Measurements from ENCODE around the gene REV3L. TPM values are rescaled to one million over a fixed set of nuclear protein-coding genes. Genes with fewer than 3 reads are reported as not detected.
"Not testable (repeated sequence)": the region's sequence is repeated elsewhere in the genome, so short reads cannot be mapped to it uniquely, and the experiment has no call there.

REV3L gene
- total and polyA plus RNA-seq, 8 donors: 29.3 to 68.6 (median 57.4) TPM

DNA sequence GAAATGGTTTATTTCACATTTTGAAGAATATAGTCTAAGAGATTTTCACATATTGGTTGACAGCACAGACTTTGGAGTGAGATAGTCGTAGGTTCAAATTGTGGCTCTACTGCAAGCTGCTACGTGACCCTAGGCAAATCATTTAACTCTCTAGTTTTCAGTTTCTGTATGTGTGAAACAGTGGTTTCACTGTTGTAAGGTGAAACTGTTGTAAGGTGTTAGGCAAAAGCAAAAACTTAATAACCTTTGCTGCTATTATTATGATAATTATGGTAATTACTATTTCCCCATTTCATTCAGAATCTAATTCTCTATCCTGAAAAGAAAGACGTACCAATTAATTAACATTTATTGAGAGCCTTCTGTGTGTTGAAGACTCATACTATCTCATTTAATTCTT lies 144.2 kb downstream of the REV3L start:
- H3K27ac ChIP-seq: no peak overlapping the region
- TF ChIP-seq, protein P1, sequence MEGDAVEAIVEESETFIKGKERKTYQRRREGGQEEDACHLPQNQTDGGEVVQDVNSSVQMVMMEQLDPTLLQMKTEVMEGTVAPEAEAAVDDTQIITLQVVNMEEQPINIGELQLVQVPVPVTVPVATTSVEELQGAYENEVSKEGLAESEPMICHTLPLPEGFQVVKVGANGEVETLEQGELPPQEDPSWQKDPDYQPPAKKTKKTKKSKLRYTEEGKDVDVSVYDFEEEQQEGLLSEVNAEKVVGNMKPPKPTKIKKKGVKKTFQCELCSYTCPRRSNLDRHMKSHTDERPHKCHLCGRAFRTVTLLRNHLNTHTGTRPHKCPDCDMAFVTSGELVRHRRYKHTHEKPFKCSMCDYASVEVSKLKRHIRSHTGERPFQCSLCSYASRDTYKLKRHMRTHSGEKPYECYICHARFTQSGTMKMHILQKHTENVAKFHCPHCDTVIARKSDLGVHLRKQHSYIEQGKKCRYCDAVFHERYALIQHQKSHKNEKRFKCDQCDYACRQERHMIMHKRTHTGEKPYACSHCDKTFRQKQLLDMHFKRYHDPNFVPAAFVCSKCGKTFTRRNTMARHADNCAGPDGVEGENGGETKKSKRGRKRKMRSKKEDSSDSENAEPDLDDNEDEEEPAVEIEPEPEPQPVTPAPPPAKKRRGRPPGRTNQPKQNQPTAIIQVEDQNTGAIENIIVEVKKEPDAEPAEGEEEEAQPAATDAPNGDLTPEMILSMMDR (IDR thresholded peaks at IDR 0.05): no peak
- no peak for DNase-seq

GRCh38 chr6:111337829-111338236 lies 145.2 kb downstream of the REV3L start:
- intact Hi-C loops (cut with DNase I): no loop called here
- ATAC-seq (no peak), DNase-seq (no peak)
- Histone ChIP-seq H3K27me3 (no peaks in the 10 kb centered on the region), H3K4me1 (no peaks in the 10 kb centered on the region), H3K27ac (no peak overlapping the region), H3K36me3 (peaks cover 0 to 28% of the 10 kb centered on the region in 2 donors), H3K9me3 (no peaks in the 10 kb centered on the region), H3K4me3 (no peak overlapping the region)
- TF ChIP-seq, protein P1 (IDR thresholded peaks at IDR 0.05): no peak

More for the DNA sequence above, 144.2 kb downstream of the REV3L start:
- Histone ChIP-seq H3K27me3 (no peaks in the 10 kb centered on the region), H3K4me3 (no peak overlapping the region), H3K4me1 (no peaks in the 10 kb centered on the region), H3K9me3 (no peaks in the 10 kb centered on the region), H3K36me3 (peaks cover 0 to 28% of the 10 kb centered on the region in 2 donors)
- ATAC-seq: no peak
- intact Hi-C loops (cut with DNase I): no loop called here

DNA sequence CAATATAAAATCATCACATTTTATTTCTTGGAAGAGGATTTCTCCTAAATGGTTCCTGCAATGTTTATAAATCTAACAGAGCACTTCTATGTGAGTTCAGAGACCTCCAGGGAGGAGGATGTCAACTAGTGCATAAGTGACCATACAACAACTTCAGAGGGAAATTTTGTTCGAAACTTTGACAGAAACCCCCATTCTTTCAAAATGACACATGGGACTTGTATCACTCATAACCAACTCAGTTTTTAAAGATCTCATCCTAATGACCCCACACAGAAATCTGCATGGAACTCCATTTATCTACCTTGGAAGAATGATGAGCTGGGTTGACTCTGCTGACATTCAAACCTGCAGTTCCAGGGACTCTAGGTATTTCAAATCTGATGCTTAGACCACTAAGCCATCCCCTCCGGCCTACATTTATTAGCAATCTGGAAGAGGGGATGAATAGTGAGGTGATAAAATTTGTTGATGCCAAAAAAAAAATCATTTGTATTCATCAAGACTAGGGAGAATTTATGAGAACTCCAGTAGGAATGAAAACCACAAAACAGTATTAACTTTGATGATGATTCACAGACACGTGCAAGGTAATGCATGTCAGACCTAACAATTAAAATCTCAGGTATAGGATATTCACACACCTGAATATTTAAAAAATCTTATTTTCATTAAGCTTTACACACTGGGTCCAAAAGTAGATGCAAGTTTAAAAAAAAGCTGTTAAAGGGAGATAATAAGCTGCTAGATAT lies 153.0 kb downstream of the REV3L start:
- H3K9me3 ChIP-seq: no peaks in the 10 kb centered on the region
- H3K27ac ChIP-seq: no peak overlapping the region
- intact Hi-C loops (cut with DNase I): no loop called here
- H3K4me1 ChIP-seq: no peaks in the 10 kb centered on the region
- ATAC-seq: no peak
- no peaks in the 10 kb centered on the region for H3K27me3 ChIP-seq
- TF ChIP-seq, protein P1 (IDR thresholded peaks at IDR 0.05): no peak
- H3K4me3 ChIP-seq: no peak overlapping the region
- H3K36me3 ChIP-seq: peaks cover 0 to 74% of the 10 kb centered on the region in 2 donors
- DNase-seq: no peak

- intact Hi-C loops (cut with DNase I): no loop called here
- Histone ChIP-seq H3K36me3 (peaks cover 0 to 76% of the 10 kb centered on the region in 2 donors), H3K4me1 (no peaks in the 10 kb centered on the region), H3K27me3 (no peaks in the 10 kb centered on the region), H3K9me3 (no peaks in the 10 kb centered on the region), H3K4me3 (no peak overlapping the region), H3K27ac (no peak overlapping the region)
- TF ChIP-seq, protein P1 (IDR thresholded peaks at IDR 0.05): no peak
- DNase-seq (no peak), ATAC-seq (no peak)
Measured at GRCh38 chr6:111326563-111326962, 156.5 kb downstream of the REV3L start.

- Histone ChIP-seq H3K4me3 (no peak overlapping the region), H3K27me3 (no peaks in the 10 kb centered on the region), H3K9me3 (no peaks in the 10 kb centered on the region), H3K4me1 (no peaks in the 10 kb centered on the region), H3K27ac (no peak overlapping the region), H3K36me3 (peaks cover 0 to 76% of the 10 kb centered on the region in 2 donors)
- DNase-seq: no peak
- no peak for ATAC-seq
- intact Hi-C loops (cut with DNase I): no loop called here
- TF ChIP-seq, protein P1 (IDR thresholded peaks at IDR 0.05): no peak
Measured at GRCh38 chr6:111322145-111322544, 160.9 kb downstream of the REV3L start.

- H3K27me3 ChIP-seq; H3K9me3 ChIP-seq; DNase-seq; H3K4me1 ChIP-seq; H3K27ac ChIP-seq; ATAC-seq; intact Hi-C loops (cut with DNase I); H3K4me3 ChIP-seq: not testable (repeated sequence)
- H3K36me3 ChIP-seq: peaks cover 0 to 81% of the 10 kb centered on the region in 2 donors
Measured at GRCh38 chr6:111307950-111308349, 175.1 kb downstream of the REV3L start.

Data from left lung (tissue), 10 donors.